Measurements from ENCODE around the gene PCID2.

PCID2 gene

DNA sequence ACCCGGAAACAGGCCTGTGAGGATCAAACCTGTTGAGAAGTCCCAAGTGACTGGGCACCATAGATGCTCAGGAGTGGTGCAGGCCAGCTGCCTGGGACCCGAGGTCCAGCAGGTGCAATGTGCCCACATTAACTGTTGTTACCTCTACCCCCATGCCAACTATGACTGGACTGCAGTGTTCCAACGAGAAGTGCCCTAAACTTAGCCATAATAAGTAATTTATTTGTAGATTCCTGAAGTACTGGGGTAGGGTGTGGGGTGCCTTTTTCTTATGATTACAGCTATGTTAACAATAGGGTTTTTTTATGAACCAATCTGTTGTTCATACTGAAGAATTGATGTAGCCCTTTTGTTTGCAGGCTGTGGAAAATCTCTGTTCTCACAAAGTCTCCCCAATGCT lies 10.1 kb upstream of the PCID2 start:
- peaks cover 30% of the 10 kb centered on the region for H3K4me1 ChIP-seq (ENCODE audit: control insufficient read depth, insufficient read depth, low read length)
- peaks cover 40% of the 10 kb centered on the region for H3K36me3 ChIP-seq (ENCODE audit: insufficient read depth, low read length)
- H3K9me3 ChIP-seq (replicated peaks; ENCODE audit: low read length) = no peaks in the 10 kb centered on the region
- no peak overlapping the region for H3K9ac ChIP-seq (ENCODE audit: low read depth, low read length)
- no peak overlapping the region for H3K4me3 ChIP-seq (ENCODE audit: low read length)
- H3K4me2 ChIP-seq (ENCODE audit: low read length) = no peak overlapping the region
- H3K27me3 ChIP-seq (ENCODE audit: control insufficient read depth, insufficient read depth, low read length) = no peaks in the 10 kb centered on the region

DNA sequence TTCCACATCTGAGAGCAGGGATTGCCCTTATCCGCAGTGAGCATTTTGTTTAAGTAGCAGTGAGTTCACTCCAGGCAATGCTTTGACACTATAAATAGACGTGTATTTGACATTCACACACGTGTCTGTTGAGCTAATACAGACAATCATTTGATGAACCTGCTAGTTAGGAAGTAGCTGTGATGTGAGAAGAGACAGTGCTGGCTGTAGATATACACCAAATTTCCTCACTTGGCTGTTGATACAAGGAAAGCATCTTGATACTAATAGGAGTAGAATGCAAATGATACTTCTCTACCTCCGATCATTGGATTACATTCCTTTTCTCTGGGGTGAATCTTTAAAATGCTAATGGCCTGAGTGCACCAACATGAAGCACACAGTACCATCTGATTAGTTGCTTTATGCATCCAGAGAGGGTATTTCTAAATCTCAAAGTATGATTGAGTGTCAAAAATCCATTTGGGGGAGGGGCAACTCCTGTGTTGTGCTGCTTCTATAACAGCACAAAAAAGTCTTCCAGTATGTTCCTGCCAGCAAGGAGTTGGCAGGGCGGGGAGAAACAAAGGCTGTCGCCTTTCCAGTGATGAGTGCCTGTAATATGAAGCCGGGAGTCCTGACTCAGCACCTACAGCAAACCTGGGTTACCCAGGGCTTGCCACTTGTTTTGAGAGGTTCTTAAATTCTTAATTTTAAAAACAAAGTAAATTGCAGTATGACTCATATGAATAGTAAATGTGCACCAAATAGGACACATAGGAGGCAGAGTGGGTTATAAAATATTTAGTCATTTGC lies 8.0 kb upstream of the PCID2 start:
- peaks cover 32% of the 10 kb centered on the region for H3K36me3 ChIP-seq (ENCODE audit: insufficient read depth, low read length)

DNA sequence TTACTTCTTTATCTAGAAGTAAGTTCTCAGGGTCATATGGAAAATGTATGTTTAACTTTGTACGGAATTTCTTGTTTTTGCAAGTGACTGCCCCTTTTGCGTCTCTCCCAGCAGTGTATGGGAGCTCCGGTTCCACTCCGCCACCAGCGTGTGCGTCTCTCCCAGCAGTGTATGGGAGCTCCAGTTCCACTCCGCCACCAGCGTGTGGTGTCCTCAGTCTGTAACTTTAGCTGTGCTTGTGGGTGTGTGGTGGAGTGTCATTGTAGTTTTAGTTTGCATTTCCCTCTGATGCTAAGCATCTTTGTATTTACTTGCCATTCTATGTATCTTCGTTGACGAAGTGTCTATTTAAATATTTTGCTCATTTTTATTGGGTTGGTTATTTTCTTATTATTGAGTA lies 3.3 kb upstream of the PCID2 start:
- Histone ChIP-seq H3K4me1 (ENCODE audit: control insufficient read depth, insufficient read depth, low read length) (peaks cover 36% of the 10 kb centered on the region), H3K4me3 (ENCODE audit: low read length) (no peak overlapping the region), H3K36me3 (ENCODE audit: insufficient read depth, low read length) (peaks cover 12% of the 10 kb centered on the region), H3K27me3 (ENCODE audit: control insufficient read depth, insufficient read depth, low read length) (no peaks in the 10 kb centered on the region), H3K9me3 (replicated peaks; ENCODE audit: low read length) (no peaks in the 10 kb centered on the region), H3K4me2 (ENCODE audit: low read length) (no peak overlapping the region), H3K9ac (ENCODE audit: low read depth, low read length) (no peak overlapping the region)

More for the DNA sequence above, 8.0 kb upstream of the PCID2 start:
- Histone ChIP-seq H3K4me3 (ENCODE audit: low read length) (peak overlapping the region; percentile 7), H3K9ac (ENCODE audit: low read depth, low read length) (peak overlapping the region; percentile 19), H3K4me2 (ENCODE audit: low read length) (peak overlapping the region; percentile 69), H3K27me3 (ENCODE audit: control insufficient read depth, insufficient read depth, low read length) (no peaks in the 10 kb centered on the region), H3K4me1 (ENCODE audit: control insufficient read depth, insufficient read depth, low read length) (peaks cover 30% of the 10 kb centered on the region), H3K9me3 (replicated peaks; ENCODE audit: low read length) (no peaks in the 10 kb centered on the region)

DNA sequence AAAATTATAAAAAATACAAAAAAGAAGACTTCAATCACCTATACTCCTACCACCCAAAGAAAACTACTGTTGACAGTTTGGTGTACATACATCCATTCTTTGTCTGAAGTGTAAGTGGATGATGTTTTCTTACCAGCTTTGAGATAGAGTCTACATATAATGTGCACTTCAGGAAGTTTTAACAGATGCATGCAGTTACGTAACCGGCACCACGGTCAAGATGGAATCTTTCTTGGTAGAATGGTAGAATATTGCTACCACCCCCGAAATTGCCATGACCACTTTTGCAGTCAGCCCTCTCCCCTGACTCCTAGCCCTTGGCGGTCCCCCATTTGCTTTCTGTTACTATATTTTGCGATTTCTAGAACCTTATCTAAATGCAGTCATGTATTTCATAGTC lies 2.4 kb upstream of the PCID2 start:
- Histone ChIP-seq H3K4me1 (ENCODE audit: control insufficient read depth, insufficient read depth, low read length) (peaks cover 35% of the 10 kb centered on the region), H3K27me3 (ENCODE audit: control insufficient read depth, insufficient read depth, low read length) (no peaks in the 10 kb centered on the region), H3K36me3 (ENCODE audit: insufficient read depth, low read length) (peaks cover 22% of the 10 kb centered on the region), H3K9me3 (replicated peaks; ENCODE audit: low read length) (no peaks in the 10 kb centered on the region), H3K4me3 (ENCODE audit: low read length) (peak overlapping the region; percentile 99), H3K9ac (ENCODE audit: low read depth, low read length) (peak overlapping the region; percentile 99), H3K4me2 (ENCODE audit: low read length) (peak overlapping the region; percentile 74)

DNA sequence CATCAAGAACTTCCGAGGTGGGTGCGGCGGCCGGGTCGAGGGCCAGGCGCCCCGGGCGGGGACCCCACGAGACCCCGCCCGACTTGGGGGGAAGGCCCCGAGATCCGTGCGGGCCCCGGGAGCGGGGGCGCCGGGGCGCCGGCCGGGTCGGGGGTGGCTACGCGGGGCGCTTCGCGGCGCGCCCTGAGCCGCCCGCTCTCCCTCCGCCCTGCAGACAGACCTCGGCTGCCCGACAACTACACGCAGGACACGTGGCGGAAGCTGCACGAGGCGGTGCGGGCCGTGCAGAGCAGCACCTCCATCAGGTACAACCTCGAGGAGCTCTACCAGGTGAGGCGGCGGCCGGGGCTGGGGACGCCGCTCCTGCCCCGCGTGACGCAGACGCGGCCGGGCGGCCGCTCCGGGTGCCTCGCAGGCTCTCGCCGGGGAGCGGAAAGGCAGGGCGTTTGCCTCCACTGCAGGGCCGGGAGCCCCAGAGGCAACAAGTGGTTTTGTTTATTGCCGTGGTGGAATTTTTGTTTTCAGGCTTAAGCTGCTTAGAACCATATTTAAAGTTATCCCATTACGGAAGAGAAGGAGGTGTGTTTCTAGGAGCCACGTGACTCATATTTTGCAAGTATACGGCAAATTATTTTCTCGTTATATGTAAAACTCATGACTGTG lies 1.4 kb upstream of the PCID2 start:
- no peaks in the 10 kb centered on the region for H3K27me3 ChIP-seq (ENCODE audit: control insufficient read depth, insufficient read depth, low read length)
- H3K4me1 ChIP-seq (ENCODE audit: control insufficient read depth, insufficient read depth, low read length) = peaks cover 35% of the 10 kb centered on the region
- H3K36me3 ChIP-seq (ENCODE audit: insufficient read depth, low read length) = peaks cover 25% of the 10 kb centered on the region
- H3K9me3 ChIP-seq (replicated peaks; ENCODE audit: low read length) = no peaks in the 10 kb centered on the region
- peak overlapping the region; percentile 99 for H3K9ac ChIP-seq (ENCODE audit: low read depth, low read length)
- peak overlapping the region; percentile 99 for H3K4me3 ChIP-seq (ENCODE audit: low read length)
- peak overlapping the region; percentile 74 for H3K4me2 ChIP-seq (ENCODE audit: low read length)

DNA sequence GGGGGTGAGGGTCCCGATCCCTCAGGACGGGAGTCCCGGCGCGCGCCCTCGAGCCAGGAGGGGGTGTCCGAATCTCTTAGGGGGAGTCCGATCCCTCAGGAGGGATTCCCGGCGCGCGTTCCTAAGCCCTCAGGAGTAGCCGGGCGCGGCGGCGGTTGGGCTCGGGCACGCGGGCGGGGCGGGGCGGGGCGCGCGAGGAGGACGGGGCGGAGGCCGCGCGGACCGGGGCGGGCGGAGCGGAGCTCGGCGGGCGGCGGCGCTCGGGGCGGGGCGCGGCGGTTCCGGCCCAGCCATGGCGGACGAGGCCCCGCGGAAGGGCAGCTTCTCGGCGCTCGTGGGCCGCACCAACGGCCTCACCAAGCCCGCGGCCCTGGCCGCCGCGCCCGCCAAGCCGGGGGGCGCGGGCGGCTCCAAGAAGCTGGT lies 878 bp upstream of the PCID2 start, which contains the start of gene CUL4A:
TSS of gene CUL4A (plus strand) at position 278 of the 423 bp plus-strand sequence. CDS start at position 293, 15 bp downstream.
- Histone ChIP-seq H3K27me3 (ENCODE audit: control insufficient read depth, insufficient read depth, low read length) (no peaks in the 10 kb centered on the region), H3K4me2 (ENCODE audit: low read length) (peak within 1 kb of the TSS; percentile 97), H3K4me1 (ENCODE audit: control insufficient read depth, insufficient read depth, low read length) (peaks cover 37% of the 10 kb centered on the region), H3K9ac (ENCODE audit: low read depth, low read length) (peak within 1 kb of the TSS; percentile 99), H3K9me3 (replicated peaks; ENCODE audit: low read length) (no peaks in the 10 kb centered on the region), H3K36me3 (ENCODE audit: insufficient read depth, low read length) (peaks cover 26% of the 10 kb centered on the region), H3K4me3 (ENCODE audit: low read length) (peak within 1 kb of the TSS; percentile 99)

DNA sequence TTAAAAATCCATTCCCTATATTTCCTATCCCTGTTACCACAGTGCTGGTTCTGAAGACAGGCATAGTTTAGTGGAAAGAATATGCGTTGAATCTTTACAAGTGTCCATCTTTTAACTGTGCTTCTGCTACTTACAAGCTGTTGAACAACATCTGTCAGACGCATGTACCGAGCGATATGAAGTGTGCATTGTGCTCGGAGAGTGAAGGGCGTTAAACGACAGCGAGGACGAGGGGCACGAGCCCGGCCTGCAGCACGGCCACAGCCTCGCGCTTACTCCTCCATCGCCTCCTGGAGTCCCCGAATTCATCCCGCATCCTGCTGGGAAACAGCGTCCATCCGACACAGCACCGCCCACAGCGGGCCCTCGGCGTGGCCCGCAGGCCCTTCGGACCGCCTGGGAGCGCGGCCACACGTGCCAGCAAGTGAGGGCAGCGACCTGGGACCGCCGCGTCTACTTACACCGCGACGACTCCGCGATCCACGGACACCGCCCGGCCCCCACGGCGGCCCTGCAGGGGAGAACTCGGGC lies 514 bp downstream of the PCID2 start:
- no peaks in the 10 kb centered on the region for H3K27me3 ChIP-seq (ENCODE audit: control insufficient read depth, insufficient read depth, low read length)
- H3K4me3 ChIP-seq (ENCODE audit: low read length) = peak overlapping the region; percentile 99
- peaks cover 32% of the 10 kb centered on the region for H3K36me3 ChIP-seq (ENCODE audit: insufficient read depth, low read length)
- peak overlapping the region; percentile 99 for H3K9ac ChIP-seq (ENCODE audit: low read depth, low read length)
- H3K9me3 ChIP-seq (replicated peaks; ENCODE audit: low read length) = no peaks in the 10 kb centered on the region
- peak overlapping the region; percentile 97 for H3K4me2 ChIP-seq (ENCODE audit: low read length)
- H3K4me1 ChIP-seq (ENCODE audit: control insufficient read depth, insufficient read depth, low read length) = peaks cover 40% of the 10 kb centered on the region

DNA sequence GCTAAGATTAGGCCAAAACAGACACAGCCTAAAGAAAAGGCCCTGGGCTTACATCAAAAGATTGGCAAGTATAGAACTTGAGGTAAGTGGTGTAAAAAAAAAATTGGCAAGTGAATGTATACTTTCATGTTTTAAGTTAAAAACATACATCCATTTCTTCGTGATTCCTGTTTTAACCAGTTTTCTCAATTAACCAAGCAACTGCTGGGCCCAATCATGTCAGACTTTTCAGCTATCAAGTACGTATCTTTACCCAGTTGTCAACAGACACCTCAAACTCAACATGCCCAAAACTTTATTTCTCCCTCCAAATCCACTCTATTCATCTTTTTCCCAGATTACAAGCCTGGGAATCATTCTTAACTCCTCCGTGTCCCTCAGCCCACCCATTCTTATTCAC lies 1.0 kb downstream of the PCID2 start:
- Histone ChIP-seq H3K9me3 (replicated peaks; ENCODE audit: low read length) (no peaks in the 10 kb centered on the region), H3K4me1 (ENCODE audit: control insufficient read depth, insufficient read depth, low read length) (peaks cover 42% of the 10 kb centered on the region), H3K36me3 (ENCODE audit: insufficient read depth, low read length) (peaks cover 32% of the 10 kb centered on the region), H3K9ac (ENCODE audit: low read depth, low read length) (peak overlapping the region; percentile 99), H3K4me3 (ENCODE audit: low read length) (peak overlapping the region; percentile 99), H3K4me2 (ENCODE audit: low read length) (peak overlapping the region; percentile 97), H3K27me3 (ENCODE audit: control insufficient read depth, insufficient read depth, low read length) (no peaks in the 10 kb centered on the region)

DNA sequence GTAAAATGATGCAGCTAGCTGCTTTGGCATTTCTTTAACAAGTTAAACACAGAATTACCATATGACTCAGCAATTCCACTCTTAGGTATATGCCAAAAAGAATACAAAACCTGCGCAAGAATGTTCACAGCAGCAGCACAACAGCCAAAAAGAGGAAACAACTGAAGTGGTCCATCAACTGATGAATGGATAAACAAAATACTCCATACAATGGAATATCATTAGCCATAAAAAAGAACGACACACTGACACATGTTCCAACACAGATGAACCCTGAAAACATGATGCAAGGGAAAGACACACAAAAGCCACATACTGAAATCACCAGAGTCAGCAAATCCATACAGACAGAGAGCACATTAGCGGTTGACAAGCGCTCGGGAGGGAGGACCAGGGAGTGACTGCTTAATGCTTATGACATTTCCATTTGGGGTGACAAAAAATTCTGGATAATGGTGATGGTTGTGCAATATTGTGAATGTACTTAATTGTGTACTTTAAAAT lies 3.0 kb downstream of the PCID2 start:
- H3K36me3 ChIP-seq (ENCODE audit: insufficient read depth, low read length) = peaks cover 22% of the 10 kb centered on the region
- H3K4me3 ChIP-seq (ENCODE audit: low read length) = no peak overlapping the region
- no peaks in the 10 kb centered on the region for H3K9me3 ChIP-seq (replicated peaks; ENCODE audit: low read length)
- peaks cover 36% of the 10 kb centered on the region for H3K4me1 ChIP-seq (ENCODE audit: control insufficient read depth, insufficient read depth, low read length)
- H3K4me2 ChIP-seq (ENCODE audit: low read length) = peak overlapping the region; percentile 57
- no peaks in the 10 kb centered on the region for H3K27me3 ChIP-seq (ENCODE audit: control insufficient read depth, insufficient read depth, low read length)
- H3K9ac ChIP-seq (ENCODE audit: low read depth, low read length) = no peak overlapping the region

DNA sequence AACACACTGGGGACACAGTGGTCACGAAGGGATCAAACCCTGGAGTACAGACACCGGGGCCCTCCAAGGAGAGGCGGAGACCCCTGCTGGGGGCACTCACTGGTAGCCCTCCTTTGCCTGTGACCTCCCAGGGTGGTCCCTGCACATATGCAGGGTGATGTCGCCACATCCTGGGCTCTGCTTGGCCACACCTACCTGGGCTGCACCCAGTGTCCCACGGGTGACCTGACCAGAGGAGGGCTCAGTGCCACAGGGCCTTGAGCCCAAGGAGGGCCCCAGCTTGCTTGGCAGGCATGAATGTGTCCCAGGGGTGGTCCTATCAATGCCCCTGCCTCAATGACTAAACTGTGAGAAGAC lies 4.1 kb downstream of the PCID2 start:
- Histone ChIP-seq H3K27me3 (ENCODE audit: control insufficient read depth, insufficient read depth, low read length) (no peaks in the 10 kb centered on the region), H3K4me3 (ENCODE audit: low read length) (no peak overlapping the region), H3K36me3 (ENCODE audit: insufficient read depth, low read length) (peaks cover 31% of the 10 kb centered on the region), H3K9ac (ENCODE audit: low read depth, low read length) (no peak overlapping the region), H3K4me2 (ENCODE audit: low read length) (no peak overlapping the region), H3K4me1 (ENCODE audit: control insufficient read depth, insufficient read depth, low read length) (peaks cover 36% of the 10 kb centered on the region), H3K9me3 (replicated peaks; ENCODE audit: low read length) (no peaks in the 10 kb centered on the region)

DNA sequence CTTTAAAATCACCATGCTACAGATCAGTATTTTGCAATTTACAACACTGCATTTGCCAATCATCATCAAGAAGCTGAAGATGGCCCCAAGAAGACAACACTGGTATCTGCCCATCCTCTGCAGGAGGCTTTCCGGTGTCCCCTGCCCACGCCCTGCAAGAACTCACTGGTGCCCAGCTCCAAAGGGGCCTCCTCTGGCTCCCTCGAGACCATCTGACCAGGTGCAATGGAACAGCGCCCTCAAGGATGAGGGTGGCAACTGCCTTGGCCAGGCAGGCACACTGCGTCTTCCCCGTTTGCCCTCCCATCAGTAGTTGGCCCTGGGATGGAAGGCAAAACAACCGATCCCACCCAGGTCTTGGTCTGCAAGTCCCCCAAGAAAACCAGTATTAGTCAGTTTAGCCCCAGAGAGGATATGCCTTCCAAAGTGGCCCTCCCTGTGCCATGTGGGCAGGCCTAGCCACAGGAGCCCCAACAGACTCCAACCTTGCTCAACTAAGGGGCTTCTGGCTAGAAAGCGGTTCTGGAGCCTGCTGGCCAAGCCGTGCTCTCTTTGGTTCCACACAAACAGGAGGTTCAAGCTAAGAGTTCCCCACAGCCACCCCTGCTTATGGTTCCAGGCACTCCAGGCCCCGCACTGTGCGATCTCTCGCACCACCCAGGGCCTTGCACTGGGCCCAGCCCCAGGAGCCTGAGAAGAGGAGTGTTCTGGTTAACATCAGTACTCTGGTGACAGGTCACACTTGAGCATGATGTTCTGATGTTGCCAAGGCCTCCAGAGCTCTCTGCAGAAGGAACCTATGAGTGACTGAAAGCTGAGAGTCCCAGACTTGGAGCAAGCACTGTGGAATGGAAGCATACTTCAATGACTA lies 4.7 kb downstream of the PCID2 start:
- Histone ChIP-seq H3K27me3 (ENCODE audit: control insufficient read depth, insufficient read depth, low read length) (no peaks in the 10 kb centered on the region), H3K9ac (ENCODE audit: low read depth, low read length) (no peak overlapping the region), H3K4me2 (ENCODE audit: low read length) (no peak overlapping the region), H3K4me1 (ENCODE audit: control insufficient read depth, insufficient read depth, low read length) (peaks cover 36% of the 10 kb centered on the region), H3K36me3 (ENCODE audit: insufficient read depth, low read length) (peaks cover 37% of the 10 kb centered on the region), H3K4me3 (ENCODE audit: low read length) (no peak overlapping the region), H3K9me3 (replicated peaks; ENCODE audit: low read length) (no peaks in the 10 kb centered on the region)
